D721Med (cell line): ENCODE data around the gene CCT6A.
"Not testable (repeated sequence)": the region's sequence is repeated elsewhere in the genome, so short reads cannot be mapped to it uniquely, and the experiment has no call there.

Experiments used
- DNase-seq: peaks from one replicate; pipeline ENCODE4 v3.0.0; 2011; ENCODE audit warnings: low spot score; ENCODE audit not compliant: insufficient read length
- FAIRE-seq: peaks from 2 replicates; lab custom pipeline; 2011; peaks lifted over from hg19 to GRCh38; lab: Jason Lieb, UNC
- CTCF ChIP-seq: IDR thresholded peaks from 2 replicates; pipeline ENCODE4 v1.5.1; 2012; ENCODE audit warnings: mild to moderate bottlenecking, control low read depth; ENCODE audit not compliant: insufficient read depth; ENCODE audit errors: missing control alignments

The CCT6A gene

DNA sequence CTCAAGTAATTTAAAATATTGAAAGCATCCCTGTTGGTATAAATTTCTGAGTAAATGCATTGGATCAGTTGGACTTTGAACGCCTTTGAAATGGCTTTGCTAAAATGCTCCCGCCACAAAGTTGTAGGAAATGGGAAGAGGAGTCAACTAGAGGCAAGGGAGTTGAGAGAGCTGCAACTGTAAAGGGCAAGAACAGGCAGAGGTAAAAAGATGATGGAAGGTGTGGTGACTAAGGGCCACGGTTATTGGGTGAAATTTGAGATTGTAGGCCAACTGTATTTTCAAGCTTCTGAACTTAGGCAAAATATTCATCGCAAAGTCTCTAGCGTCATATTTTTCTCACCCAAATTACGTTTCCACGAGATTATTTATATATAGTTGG, 11.9 kb downstream of the CCT6A start:
- FAIRE-seq = no peak
- no peak for TF ChIP-seq CTCF
- DNase-seq = no peak

DNA sequence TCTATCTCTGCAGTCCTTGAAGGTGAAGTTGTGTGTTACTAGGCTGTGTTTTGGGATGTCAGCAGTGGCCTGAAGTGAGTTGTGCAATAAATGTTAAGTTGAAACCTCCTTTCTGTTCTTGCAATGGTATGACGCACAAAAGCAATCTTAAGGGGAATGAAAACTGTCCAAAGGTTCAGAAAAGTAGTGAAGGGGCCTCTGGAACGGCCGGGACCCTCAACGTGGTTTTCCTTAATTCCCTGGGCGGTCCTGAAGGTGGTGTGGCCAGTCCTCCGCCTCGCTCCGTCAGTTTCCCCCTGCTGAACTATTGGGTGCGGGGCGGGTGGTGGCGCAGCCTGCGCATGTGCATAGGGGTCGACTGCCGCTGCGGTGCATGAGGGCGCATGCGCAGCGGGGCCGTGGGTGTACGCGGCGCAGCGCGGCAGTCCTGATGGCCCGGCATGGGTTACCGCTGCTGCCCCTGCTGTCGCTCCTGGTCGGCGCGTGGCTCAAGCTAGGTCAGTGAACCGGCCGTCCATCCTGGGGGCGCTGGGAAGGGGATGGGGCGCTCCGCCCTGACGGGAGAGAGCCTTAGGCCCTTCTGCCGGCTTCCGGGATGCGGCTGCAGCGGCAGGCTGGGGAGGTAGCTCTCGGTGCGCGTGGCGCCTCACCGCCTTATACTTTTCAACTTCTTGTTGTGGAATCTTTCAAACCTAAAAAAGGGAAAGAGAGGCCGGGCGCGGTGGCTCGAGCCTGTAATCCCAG, 12.5 kb downstream of the CCT6A start, which contains the start of gene SUMF2:
Gene SUMF2 (plus strand): TSS at position 405 of the 744 bp plus-strand sequence. CDS start 26 bp downstream, at position 431.
- no peak for TF ChIP-seq CTCF
- FAIRE-seq = no peak
- peak; percentile 90 for DNase-seq

DNA sequence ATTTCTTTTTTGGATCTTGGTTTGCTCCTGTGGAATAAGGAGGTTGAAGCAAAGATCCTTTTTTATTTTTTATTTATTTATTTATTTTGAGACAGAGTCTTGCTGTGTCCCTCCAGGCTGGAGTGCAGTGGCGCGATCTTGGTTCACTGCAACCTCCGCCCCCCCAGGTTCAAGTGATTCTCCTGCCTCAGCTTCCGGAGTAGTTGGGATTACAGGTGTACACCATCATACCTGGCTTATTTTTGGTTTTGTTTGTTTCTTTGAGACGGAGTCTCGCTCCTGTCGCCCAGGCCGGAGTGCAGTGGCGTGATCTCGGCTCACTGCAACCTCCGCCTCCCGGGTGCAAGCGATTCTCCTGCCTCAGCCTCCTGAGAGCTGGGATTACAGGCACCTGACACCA, 14.8 kb downstream of the CCT6A start:
- DNase-seq = not testable (repeated sequence)

DNA sequence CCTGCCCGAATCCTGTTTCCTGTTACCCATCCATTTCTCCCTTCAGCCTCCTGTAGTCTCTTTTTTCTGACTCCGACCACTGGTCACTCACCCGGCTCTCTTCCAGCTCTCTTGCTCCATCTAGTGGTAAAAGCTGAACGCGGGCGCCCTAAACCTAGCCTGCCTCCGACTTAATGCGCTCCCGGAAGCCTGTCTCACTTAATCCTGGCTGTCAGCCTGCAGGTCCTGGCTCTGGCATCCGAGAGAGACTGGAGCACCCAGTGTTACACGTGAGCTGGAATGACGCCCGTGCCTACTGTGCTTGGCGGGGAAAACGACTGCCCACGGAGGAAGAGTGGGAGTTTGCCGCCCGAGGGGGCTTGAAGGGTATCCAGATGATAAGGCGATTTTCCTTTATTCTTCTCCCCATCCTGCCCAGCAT, 22.8 kb downstream of the CCT6A start:
- peak; percentile 49 for DNase-seq
- peak; percentile 95 for TF ChIP-seq CTCF
- no peak for FAIRE-seq

More for the DNA sequence above, 14.8 kb downstream of the CCT6A start:
- FAIRE-seq = not testable (repeated sequence)

- FAIRE-seq (no peak), DNase-seq (no peak)
- TF ChIP-seq CTCF = no peak
These were observed 26.1 kb downstream of the CCT6A start for GRCh38 chr7:56077681-56078080.

- DNase-seq (no peak), FAIRE-seq (no peak)
- TF ChIP-seq CTCF = no peak
These were observed 26.6 kb downstream of the CCT6A start for GRCh38 chr7:56078196-56078595.

- no peak for DNase-seq
- peak; percentile 34 for TF ChIP-seq CTCF
- no peak for FAIRE-seq
These were observed 28.1 kb downstream of the CCT6A start for GRCh38 chr7:56079450-56080185.

DNA sequence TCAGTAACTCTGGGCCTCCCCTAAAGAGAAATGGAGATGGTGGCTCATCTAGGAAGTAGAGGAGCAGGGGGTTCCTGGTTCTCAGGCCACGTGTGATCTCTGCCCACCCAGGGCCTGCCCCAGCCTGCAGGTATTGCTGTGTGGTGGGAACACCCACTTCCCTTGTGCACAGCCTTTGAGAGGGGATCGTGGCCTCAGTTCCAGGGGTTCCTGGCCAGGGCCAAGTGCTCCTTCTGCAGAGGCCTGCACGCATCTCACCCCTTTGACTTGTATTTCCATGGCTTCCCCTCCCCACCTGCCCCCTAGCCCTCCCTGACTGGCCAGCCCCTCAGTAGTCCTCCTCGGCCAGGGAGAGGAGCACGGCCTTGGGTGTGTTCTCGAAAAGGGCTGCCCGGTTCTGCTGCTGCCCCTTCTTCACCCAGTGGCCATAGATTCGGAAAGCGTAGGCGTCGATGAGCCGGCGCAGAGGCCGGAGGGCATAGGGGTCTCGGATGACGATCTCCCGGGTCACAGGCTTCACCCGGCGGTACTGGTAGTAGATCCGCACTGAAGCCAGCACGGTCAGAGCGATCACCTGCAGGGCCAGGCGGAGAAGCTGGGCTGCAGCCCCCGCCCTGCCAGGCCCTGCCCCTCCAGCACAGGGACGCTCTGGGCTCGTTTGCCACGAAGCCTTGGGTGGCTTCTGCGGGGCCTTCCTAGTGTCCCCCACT, 29.3 kb downstream of the CCT6A start:
- FAIRE-seq, DNase-seq: not testable (repeated sequence)
